Omental fat pad (tissue), 4 donors: Measurements from ENCODE around the gene N4BP3. TPM values are rescaled to one million over a fixed set of nuclear protein-coding genes. Genes with fewer than 3 reads are reported as not detected.

Source experiments
- ATAC-seq: fragments of 150-250 bp; one replicate; pipeline ENCODE4 v1.9.1; 2016; ENCODE audit warnings: mild to moderate bottlenecking, moderate library complexity; ENCODE audit not compliant: low FRiP score
- DNase-seq: peaks from one replicate; pipeline ENCODE4 v3.0.0-alpha.2; 2019; ENCODE audit warnings: low spot score
- total RNA-seq, 4 donors: library from RNA; depleted of rRNA; stranded (reverse); fragments of >200 nt; gene quantifications; one replicate each; pipeline ENCODE4 v1.1.0, GENCODE V29; 2016
- TF ChIP-seq, protein P1 (sequence below), 3 donors: fragments of 450-650 bp; IDR thresholded peaks; one replicate each; pipeline ENCODE4 v1.5.1; 2016 to 2017; ENCODE audit warnings: antibody characterized with exemption in 3 of 3, mild to moderate bottlenecking in 3 of 3, moderate library complexity in 2 of 3

The N4BP3 gene
- total RNA-seq, 4 donors from 2014 or later: 0.84 to 3.5 (median 1.4) TPM

DNA sequence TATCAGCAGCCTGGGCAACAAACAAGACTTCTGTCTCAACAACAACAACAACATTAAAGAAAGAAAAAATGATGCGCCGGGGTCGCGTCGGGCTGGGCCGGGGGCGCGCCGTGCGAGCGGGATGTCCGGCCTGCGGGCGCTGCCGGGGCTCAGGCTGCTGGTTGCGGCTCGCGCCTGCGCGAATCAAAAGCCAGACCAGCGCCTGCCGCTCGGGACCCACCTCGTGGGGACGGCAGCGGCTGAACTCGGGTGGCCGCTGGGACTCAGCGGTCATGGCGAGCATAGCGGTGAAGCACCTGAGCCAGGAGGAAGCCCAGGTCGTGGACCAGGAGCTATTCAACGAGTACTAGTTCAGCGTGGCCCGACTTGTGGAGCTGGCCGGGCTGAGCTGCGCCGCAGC lies 52.2 kb downstream of the N4BP3 start:
- ATAC-seq (no peak), DNase-seq (no peak)
- TF ChIP-seq, protein P1, sequence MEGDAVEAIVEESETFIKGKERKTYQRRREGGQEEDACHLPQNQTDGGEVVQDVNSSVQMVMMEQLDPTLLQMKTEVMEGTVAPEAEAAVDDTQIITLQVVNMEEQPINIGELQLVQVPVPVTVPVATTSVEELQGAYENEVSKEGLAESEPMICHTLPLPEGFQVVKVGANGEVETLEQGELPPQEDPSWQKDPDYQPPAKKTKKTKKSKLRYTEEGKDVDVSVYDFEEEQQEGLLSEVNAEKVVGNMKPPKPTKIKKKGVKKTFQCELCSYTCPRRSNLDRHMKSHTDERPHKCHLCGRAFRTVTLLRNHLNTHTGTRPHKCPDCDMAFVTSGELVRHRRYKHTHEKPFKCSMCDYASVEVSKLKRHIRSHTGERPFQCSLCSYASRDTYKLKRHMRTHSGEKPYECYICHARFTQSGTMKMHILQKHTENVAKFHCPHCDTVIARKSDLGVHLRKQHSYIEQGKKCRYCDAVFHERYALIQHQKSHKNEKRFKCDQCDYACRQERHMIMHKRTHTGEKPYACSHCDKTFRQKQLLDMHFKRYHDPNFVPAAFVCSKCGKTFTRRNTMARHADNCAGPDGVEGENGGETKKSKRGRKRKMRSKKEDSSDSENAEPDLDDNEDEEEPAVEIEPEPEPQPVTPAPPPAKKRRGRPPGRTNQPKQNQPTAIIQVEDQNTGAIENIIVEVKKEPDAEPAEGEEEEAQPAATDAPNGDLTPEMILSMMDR (IDR thresholded peaks at IDR 0.05): no peak

DNA sequence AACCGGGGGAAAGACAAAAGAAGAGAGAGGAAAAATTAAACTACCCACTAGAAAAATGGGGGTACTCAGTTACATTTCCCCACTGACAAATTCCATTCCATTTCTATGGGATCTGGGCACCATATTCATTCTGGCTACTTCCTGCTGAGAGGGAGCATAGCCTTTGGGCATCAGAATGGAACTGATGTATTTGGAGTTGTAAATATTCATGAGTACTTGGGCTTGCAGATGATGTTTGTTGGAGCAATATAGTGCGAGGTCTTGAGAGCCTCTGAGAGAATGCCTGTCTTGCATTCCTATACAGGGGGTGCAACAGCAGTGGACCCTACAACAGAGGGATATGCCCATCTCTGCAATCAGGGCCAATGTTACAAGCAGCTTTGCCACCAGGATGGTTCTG lies 57.1 kb downstream of the N4BP3 start:
- TF ChIP-seq, protein P1 (IDR thresholded peaks at IDR 0.05): no peak
- ATAC-seq (no peak), DNase-seq (no peak)

DNA sequence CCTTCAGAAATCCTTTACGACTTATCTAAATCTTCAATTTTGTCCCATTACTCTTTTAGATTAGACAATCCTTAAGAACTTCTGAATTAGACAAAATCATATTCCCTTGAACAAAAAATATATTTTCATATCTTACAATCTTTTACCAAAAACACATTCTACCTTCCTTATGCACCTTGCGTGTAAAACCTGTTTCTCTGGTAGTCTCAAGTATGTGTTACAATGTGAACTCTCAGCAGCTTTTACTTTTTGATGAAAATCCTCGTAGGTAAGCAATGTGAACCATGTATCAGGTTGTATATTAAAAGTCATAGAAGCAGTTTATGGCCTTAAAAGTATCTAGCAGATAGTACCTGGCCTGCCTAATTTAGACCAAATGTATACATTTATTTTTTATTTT lies 61.1 kb downstream of the N4BP3 start:
- ATAC-seq (no peak), DNase-seq (no peak)
- TF ChIP-seq, protein P1 (IDR thresholded peaks at IDR 0.05): no peak

Other genes with a start within 250 kb of the N4BP3 start
- gene PROP1, start 117.3 kb upstream of the N4BP3 start, total RNA-seq: not detected
- gene RMND5B, start 17.5 kb downstream of the N4BP3 start, total RNA-seq: 10 to 100 TPM; 22.9 to 37.5 (median 27.7) TPM
- gene NHP2, start 40.4 kb downstream of the N4BP3 start, total RNA-seq: 100 to 1,000 TPM; 173 to 241 (median 221) TPM
- gene GMCL2, start 73.8 kb downstream of the N4BP3 start, total RNA-seq: not detected
- 100 to 1,000 TPM in 1 of 4 donors, 10 to 100 TPM in 3; 77.2 to 204 (median 88.6) TPM for gene HNRNPAB, start 91.0 kb downstream of the N4BP3 start, total RNA-seq
- 100 to 1,000 TPM in 1 of 4 donors, 10 to 100 TPM in 3; 62.3 to 104 (median 82.0) TPM for gene PHYKPL, start 119.3 kb downstream of the N4BP3 start, total RNA-seq